HG03039 (cell line): ENCODE measurements around the gene MYO1E.

Experiments used
- ATAC-seq: cut with Tn5 transposase; IDR thresholded peaks from one replicate; pipeline ENCODE4 v1.9.1; 2021; ENCODE audit warnings: mild to moderate bottlenecking, moderate library complexity; ENCODE audit not compliant: unreplicated experiment

MYO1E gene

GRCh38 chr15:59099162-59099685, 273.4 kb downstream of the MYO1E start:
- no peak for ATAC-seq

GRCh38 chr15:59096429-59096828, 276.2 kb downstream of the MYO1E start:
- ATAC-seq: no peak

GRCh38 chr15:59094077-59094476, 278.6 kb downstream of the MYO1E start:
- ATAC-seq: no peak

- ATAC-seq: no peak
Measured at GRCh38 chr15:59087731-59088130, 284.9 kb downstream of the MYO1E start.
